Measurements from ENCODE around the gene VILL.

Gene VILL

DNA sequence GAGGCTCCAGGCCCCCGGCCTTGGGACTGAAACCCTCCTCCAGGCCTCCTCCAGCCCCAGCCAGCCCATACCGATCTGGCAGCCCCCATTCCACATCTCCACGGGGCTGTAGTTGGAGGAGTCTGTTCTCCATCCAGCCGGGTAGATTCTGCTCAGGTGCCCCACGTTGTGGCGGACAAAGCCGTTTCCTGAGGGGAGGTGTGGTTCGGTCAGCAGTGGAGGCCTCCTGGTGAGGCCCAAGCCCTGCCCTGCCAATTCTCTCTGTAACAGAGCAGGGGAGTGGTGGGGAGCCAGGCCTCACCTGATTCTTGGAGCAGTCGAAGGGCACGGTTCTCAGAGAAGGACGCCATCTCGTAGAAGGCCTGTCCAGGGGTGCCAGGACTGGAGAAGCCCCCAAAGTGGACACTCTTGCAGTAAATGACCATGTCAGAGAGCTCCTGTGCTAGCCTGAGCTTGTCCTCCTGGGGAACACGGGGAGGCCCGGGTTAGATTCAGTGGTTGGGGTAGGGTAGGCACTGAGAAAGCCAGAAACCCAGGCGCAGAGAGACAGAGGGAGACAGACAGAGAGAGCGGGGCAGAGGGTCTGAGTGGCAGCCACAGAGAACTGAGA lies 18.5 kb downstream of the VILL start:
- Histone ChIP-seq H3K27ac (no peak overlapping the region), H3K79me2 (ENCODE audit: insufficient read depth, low read depth) (no peaks in the 10 kb centered on the region), H3K4me3 (IDR thresholded peaks at IDR 0.05; ENCODE audit: insufficient read depth, low read depth, low read length) (no peak overlapping the region), H3K36me3 (ENCODE audit: insufficient read depth) (no peaks in the 10 kb centered on the region), H3K9ac (no peak overlapping the region), H3K4me2 (no peak overlapping the region), H2AFZ (ENCODE audit: low read depth) (no peak overlapping the region), H3K27me3 (ENCODE audit: insufficient read depth, low read depth) (no peaks in the 10 kb centered on the region), H4K20me1 (ENCODE audit: insufficient read depth) (no peaks in the 10 kb centered on the region), H3K4me1 (ENCODE audit: low read depth, poor library complexity, severe bottlenecking) (no peaks in the 10 kb centered on the region)
- TF ChIP-seq, protein P1, sequence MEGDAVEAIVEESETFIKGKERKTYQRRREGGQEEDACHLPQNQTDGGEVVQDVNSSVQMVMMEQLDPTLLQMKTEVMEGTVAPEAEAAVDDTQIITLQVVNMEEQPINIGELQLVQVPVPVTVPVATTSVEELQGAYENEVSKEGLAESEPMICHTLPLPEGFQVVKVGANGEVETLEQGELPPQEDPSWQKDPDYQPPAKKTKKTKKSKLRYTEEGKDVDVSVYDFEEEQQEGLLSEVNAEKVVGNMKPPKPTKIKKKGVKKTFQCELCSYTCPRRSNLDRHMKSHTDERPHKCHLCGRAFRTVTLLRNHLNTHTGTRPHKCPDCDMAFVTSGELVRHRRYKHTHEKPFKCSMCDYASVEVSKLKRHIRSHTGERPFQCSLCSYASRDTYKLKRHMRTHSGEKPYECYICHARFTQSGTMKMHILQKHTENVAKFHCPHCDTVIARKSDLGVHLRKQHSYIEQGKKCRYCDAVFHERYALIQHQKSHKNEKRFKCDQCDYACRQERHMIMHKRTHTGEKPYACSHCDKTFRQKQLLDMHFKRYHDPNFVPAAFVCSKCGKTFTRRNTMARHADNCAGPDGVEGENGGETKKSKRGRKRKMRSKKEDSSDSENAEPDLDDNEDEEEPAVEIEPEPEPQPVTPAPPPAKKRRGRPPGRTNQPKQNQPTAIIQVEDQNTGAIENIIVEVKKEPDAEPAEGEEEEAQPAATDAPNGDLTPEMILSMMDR (conservative IDR thresholded peaks at IDR 0.05; ENCODE audit: low read depth, low read length): no peak

DNA sequence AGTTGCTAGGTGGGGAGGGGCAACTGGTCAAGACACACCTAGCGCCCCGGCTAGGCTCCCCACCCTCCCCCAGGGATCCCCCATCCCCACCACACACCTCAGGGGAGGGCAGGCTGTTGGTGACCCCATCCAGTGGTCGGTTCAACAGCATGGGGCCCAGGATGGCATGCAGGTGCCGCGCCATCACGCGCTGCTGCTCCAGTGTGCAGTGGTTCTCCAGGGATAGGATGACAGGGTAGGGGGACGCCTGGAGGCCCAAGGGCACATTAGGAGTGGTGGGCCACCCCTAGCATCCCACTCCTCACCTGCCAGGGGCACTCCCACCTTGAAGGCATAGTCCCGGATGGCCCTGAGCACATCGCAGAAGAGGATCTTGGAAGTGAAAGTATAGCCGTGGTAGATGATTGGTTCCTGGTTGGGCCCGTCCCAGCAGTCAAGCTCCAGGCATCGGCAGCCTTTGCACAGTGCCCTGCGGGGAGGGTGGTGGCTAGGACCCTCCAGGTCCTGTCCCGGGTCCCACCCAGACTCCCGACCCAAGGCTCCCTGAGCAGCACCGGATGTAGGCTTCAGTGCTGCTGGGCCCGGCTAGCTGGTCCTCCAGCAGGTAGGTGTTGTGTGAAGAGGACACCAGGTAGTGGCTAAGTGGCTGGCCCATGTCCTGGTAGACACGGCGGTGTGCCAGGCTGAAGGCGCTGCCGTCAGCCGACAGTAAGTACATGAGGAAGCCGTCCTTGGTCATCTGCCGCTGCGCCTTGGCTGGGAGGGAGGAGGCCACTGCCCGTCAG lies 19.4 kb downstream of the VILL start:
- H4K20me1 ChIP-seq (ENCODE audit: insufficient read depth): no peaks in the 10 kb centered on the region
- H3K9ac ChIP-seq: no peak overlapping the region
- H3K4me2 ChIP-seq: no peak overlapping the region
- H3K79me2 ChIP-seq (ENCODE audit: insufficient read depth, low read depth): no peaks in the 10 kb centered on the region
- H3K27me3 ChIP-seq (ENCODE audit: insufficient read depth, low read depth): no peaks in the 10 kb centered on the region
- no peaks in the 10 kb centered on the region for H3K4me1 ChIP-seq (ENCODE audit: low read depth, poor library complexity, severe bottlenecking)
- H3K27ac ChIP-seq: no peak overlapping the region
- H2AFZ ChIP-seq (ENCODE audit: low read depth): no peak overlapping the region
- H3K36me3 ChIP-seq (ENCODE audit: insufficient read depth): no peaks in the 10 kb centered on the region
- TF ChIP-seq, protein P1 (conservative IDR thresholded peaks at IDR 0.05; ENCODE audit: low read depth, low read length): no peak
- H3K4me3 ChIP-seq (IDR thresholded peaks at IDR 0.05; ENCODE audit: insufficient read depth, low read depth, low read length): no peak overlapping the region

DNA sequence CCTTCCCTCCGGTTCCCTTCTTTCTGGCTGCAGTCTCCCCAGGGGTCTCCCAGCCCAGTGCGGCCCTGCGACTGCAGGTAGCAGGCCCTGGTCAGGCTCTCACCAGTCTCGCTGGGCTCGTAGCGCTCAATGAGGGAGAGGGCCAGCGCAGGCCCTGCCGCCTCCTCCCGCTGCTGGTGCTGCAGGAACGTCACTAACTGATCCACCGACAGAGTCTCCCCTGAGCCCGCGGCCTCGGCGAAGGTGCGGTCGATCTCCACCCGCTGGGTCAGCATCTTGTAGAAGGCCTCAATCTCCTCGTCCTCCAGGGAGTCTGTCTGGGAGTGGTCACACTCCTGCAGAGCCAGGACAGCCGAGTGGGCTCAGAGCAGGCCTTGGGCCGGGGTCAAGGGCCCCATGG lies 20.5 kb downstream of the VILL start:
- no peak overlapping the region for H2AFZ ChIP-seq (ENCODE audit: low read depth)
- TF ChIP-seq, protein P1 (conservative IDR thresholded peaks at IDR 0.05; ENCODE audit: low read depth, low read length): no peak
- H3K4me1 ChIP-seq (ENCODE audit: low read depth, poor library complexity, severe bottlenecking): no peaks in the 10 kb centered on the region
- H3K4me3 ChIP-seq (IDR thresholded peaks at IDR 0.05; ENCODE audit: insufficient read depth, low read depth, low read length): no peak overlapping the region
- H3K27me3 ChIP-seq (ENCODE audit: insufficient read depth, low read depth): no peaks in the 10 kb centered on the region
- no peak overlapping the region for H3K4me2 ChIP-seq
- H3K36me3 ChIP-seq (ENCODE audit: insufficient read depth): no peaks in the 10 kb centered on the region
- H3K9ac ChIP-seq: no peak overlapping the region
- no peaks in the 10 kb centered on the region for H3K79me2 ChIP-seq (ENCODE audit: insufficient read depth, low read depth)
- H4K20me1 ChIP-seq (ENCODE audit: insufficient read depth): no peaks in the 10 kb centered on the region
- H3K27ac ChIP-seq: no peak overlapping the region

DNA sequence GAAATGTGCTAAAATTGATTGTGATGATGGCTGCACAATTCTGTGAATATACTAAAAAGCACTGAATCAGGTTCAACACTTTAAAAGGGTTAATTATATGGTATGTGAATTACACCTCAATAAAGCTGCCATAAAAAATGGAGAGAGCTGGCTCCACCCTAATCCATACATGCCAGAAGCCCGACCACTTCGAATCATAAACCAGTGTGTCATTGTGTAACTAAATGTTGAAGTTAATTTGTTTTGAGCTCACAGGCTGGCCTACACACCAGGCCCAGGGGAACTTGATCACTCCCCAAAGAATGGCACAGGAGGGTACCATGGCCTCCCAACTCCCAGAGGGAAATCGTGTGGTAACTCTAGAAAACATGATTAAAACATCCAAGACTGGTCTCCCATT lies 24.9 kb downstream of the VILL start:
- H3K79me2 ChIP-seq (ENCODE audit: insufficient read depth, low read depth): no peaks in the 10 kb centered on the region
- H3K4me3 ChIP-seq (IDR thresholded peaks at IDR 0.05; ENCODE audit: insufficient read depth, low read depth, low read length): no peak overlapping the region
- no peak overlapping the region for H3K4me2 ChIP-seq
- no peaks in the 10 kb centered on the region for H4K20me1 ChIP-seq (ENCODE audit: insufficient read depth)
- no peak overlapping the region for H3K27ac ChIP-seq
- H3K4me1 ChIP-seq (ENCODE audit: low read depth, poor library complexity, severe bottlenecking): no peaks in the 10 kb centered on the region
- H2AFZ ChIP-seq (ENCODE audit: low read depth): no peak overlapping the region
- H3K9ac ChIP-seq: no peak overlapping the region
- H3K27me3 ChIP-seq (ENCODE audit: insufficient read depth, low read depth): no peaks in the 10 kb centered on the region
- TF ChIP-seq, protein P1 (conservative IDR thresholded peaks at IDR 0.05; ENCODE audit: low read depth, low read length): no peak
- no peaks in the 10 kb centered on the region for H3K36me3 ChIP-seq (ENCODE audit: insufficient read depth)
